Kidney epithelial cell (primary cell): Measurements from ENCODE around the gene STIP1. TPM values are rescaled to one million over a fixed set of nuclear protein-coding genes. Genes with fewer than 3 reads are reported as not detected.
"Not testable (repeated sequence)": the region's sequence is repeated elsewhere in the genome, so short reads cannot be mapped to it uniquely, and the experiment has no call there.

Experiments
- DNase-seq: peaks from one replicate; pipeline ENCODE4 v3.0.0-alpha.2; 2010; ENCODE audit warnings: low read depth
- H3K27me3 ChIP-seq: 2 replicates; pipeline ENCODE4 v1.6.0; 2011; ENCODE audit warnings: low read length; ENCODE audit not compliant: control insufficient read depth, insufficient read depth
- H3K36me3 ChIP-seq: 2 replicates; pipeline ENCODE4 v1.5.1; 2011; ENCODE audit warnings: low read length; ENCODE audit not compliant: control insufficient read depth, insufficient read depth
- H3K4me3 ChIP-seq: 2 replicates; pipeline ENCODE4 v1.5.1; 2011; ENCODE audit warnings: low read depth, mild to moderate bottlenecking, control low read depth, low read length
- total RNA-seq: library from RNA; depleted of rRNA; stranded (reverse); fragments of >200 nt; gene quantifications from 2 replicates; pipeline ENCODE4 v1.2.3, GENCODE V29; 2015
- TF ChIP-seq, protein P1 (sequence below): IDR thresholded peaks from 2 replicates; pipeline ENCODE4 v1.5.1; 2011; ENCODE audit warnings: mild to moderate bottlenecking, moderate library complexity, low read length, control low read depth, inconsistent platforms; ENCODE audit not compliant: insufficient read depth, poor library complexity, severe bottlenecking

Gene STIP1
- total RNA-seq, 1 donor from 2014 or later: 138 TPM

- peak; percentile 85 for DNase-seq
- TF ChIP-seq, protein P1, sequence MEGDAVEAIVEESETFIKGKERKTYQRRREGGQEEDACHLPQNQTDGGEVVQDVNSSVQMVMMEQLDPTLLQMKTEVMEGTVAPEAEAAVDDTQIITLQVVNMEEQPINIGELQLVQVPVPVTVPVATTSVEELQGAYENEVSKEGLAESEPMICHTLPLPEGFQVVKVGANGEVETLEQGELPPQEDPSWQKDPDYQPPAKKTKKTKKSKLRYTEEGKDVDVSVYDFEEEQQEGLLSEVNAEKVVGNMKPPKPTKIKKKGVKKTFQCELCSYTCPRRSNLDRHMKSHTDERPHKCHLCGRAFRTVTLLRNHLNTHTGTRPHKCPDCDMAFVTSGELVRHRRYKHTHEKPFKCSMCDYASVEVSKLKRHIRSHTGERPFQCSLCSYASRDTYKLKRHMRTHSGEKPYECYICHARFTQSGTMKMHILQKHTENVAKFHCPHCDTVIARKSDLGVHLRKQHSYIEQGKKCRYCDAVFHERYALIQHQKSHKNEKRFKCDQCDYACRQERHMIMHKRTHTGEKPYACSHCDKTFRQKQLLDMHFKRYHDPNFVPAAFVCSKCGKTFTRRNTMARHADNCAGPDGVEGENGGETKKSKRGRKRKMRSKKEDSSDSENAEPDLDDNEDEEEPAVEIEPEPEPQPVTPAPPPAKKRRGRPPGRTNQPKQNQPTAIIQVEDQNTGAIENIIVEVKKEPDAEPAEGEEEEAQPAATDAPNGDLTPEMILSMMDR: no peak
- peaks cover 3% of the 10 kb centered on the region for H3K36me3 ChIP-seq
- H3K27me3 ChIP-seq: no peaks in the 10 kb centered on the region
- peak overlapping the region; percentile 71 for H3K4me3 ChIP-seq
Observed at GRCh38 chr11:64245797-64246620, 60.0 kb downstream of the STIP1 start.

DNA sequence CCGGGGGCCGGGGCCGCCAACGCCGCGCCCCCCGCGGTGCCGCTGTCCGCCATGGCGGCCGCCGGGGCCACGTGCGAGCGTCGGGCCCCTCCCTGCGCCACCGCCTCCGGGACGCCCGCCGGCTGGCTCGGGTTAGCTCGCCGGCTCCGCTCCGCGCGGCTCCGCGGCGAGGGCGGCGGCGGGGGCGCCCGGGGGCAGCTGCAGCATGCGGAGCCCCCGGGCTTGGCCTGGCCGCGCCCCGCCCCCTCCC lies 60.6 kb downstream of the STIP1 start:
- peak overlapping the region; percentile 71 for H3K4me3 ChIP-seq
- DNase-seq, H3K36me3 ChIP-seq: not testable (repeated sequence)

DNA sequence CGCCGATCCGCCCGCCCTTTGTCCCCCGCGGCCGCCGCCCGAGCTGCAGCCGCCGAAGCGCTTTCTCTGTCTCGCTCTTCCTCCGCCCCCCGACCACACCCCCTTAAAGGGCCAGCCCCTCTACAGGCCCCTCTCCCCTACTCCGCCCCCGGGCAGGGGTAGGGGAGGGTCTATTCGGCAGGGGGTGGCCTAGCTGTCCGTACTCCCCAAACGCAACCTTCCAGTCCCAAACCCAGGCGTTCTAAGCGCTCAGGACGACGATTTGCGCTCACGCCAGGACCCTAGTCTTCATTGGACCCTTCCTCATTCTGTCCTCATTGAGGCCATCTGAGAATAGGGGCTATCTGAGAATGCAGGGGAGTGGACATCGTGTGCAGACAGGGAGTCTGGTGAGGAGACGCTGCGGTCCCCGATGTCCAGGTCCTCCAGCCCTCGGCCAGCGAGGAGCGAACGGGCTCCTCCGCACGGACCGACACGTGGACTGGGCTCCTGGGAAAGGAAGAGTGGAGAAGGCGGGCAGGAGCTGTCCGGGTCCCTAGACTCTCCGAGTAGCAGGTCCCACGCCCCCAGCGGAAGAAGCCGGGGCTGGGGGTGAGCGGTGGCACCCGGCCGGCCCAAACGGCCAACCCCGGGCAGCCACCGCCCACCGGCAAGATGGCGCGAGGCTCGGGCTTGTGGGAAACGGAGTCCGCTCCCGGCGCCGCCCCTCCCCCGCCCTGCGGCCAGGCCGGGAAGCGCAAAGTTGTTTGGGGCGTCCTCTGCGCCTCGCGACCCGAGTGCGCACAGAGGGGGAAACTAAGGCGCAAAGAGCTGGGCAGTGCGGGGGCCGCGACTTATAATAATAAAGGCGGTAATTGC lies 61.1 kb downstream of the STIP1 start, which contains the start of gene PPP1R14B:
PPP1R14B (minus strand) TSS at position 73 of the 858 bp plus-strand sequence. CDS start 270 bp downstream, outside the sequence.
- Histone ChIP-seq H3K36me3 (peaks cover 3% of the 10 kb centered on the region), H3K4me3 (peak within 1 kb of the TSS; percentile 71), H3K27me3 (no peaks in the 10 kb centered on the region)
- no peak for DNase-seq
- TF ChIP-seq, protein P1: no peak

More for the DNA sequence above, 60.6 kb downstream of the STIP1 start:
- H3K27me3 ChIP-seq: not testable (repeated sequence)

DNA sequence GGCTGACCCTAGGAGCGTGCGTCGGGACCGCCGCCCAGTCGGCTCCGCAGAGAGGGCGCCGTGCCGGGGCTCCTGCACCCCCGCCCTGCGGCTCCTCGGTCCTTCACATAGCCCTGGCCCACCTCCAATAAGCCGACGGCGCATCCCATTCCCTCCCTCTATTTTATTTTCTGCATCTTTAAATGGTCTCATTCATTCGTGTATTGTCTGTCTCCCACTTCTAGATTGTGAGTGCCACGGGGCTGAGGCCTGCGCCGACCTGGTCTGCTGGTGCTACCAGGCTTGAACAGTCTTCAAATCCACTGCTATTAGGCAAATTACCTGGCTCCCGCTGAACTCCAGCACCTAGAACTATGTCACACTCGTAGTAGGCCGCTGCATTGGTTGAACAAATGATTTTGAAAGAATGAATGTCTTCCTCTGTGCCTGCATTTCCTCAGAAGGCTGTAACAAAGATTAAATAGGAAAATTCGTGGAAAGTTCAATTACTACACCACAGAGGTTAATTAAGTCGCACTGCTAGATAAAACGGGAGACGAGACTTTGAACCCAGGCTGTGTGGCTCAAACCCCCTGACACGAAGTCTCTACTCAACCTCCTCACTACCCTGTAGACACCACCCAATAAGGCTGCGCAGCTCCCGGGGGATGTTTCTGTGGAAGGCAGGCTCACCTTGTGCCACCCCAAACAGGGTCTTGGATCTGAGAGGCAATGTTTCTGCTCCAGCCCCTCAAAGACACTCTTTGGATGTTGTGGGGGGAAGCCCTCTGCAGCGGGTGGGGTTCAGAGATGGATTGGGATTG lies 62.0 kb downstream of the STIP1 start:
- Histone ChIP-seq H3K27me3 (no peaks in the 10 kb centered on the region), H3K36me3 (peaks cover 3% of the 10 kb centered on the region), H3K4me3 (peak overlapping the region; percentile 51)
- TF ChIP-seq, protein P1: no peak
- no peak for DNase-seq

DNA sequence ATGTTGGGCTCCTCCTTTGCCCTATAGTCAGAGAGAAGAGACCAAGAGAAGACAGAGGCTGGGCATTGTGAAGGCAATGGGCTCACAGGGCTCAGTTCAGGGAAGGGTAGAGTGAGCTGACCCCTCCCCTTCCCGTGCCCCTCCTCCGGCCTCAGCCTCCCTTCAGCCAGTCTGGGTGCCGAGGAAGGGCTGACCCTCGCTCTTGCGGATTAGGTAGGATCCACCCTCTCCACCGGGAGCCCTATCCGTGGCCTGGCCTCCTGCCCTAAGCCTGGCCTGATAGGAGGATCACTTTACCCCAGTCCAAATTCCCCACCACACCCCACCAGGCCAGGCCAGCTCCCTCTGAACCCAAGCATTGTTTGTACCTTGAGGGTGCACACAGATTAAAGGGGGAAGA lies 62.6 kb downstream of the STIP1 start:
- TF ChIP-seq, protein P1: no peak
- no peaks in the 10 kb centered on the region for H3K36me3 ChIP-seq
- no peak for DNase-seq
- no peaks in the 10 kb centered on the region for H3K27me3 ChIP-seq
- H3K4me3 ChIP-seq: no peak overlapping the region

DNA sequence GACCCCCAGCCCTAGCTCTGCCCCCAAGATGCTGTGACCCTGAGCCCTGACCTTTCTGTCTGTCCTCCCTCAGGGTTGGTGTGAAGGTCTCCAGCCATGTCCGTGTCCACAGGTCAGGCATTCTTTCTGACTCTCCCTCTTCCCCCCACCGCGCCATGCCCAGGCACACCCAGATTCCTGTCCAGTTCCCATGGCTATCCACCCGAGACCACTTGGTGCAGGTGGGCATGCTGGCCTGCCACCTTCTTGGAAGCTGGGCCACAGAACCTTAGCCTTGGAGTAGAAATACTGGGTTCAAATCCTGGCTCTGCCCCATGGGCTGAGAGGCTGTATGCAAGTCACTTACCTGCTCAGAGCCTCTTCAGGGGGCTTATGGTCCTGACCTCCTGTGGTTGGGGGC lies 63.1 kb downstream of the STIP1 start:
- Histone ChIP-seq H3K27me3 (no peaks in the 10 kb centered on the region), H3K4me3 (no peak overlapping the region), H3K36me3 (no peaks in the 10 kb centered on the region)
- DNase-seq: no peak
- TF ChIP-seq, protein P1: no peak
